Liver (tissue), 9 donors: ENCODE data around the gene PSD. TPM values are rescaled to one million over a fixed set of nuclear protein-coding genes. Genes with fewer than 3 reads are reported as not detected.

Experiments
- DNase-seq: peaks from one replicate; pipeline ENCODE4 v3.0.0-alpha.2; 2017; ENCODE audit warnings: low spot score
- H3K27ac ChIP-seq, 2 donors: one replicate each; pipeline ENCODE4 v1.7.0; 2013; ENCODE audit warnings: inconsistent platforms in 2 of 2, low read length in 2 of 2, control low read depth in 1 of 2, low read depth in 1 of 2, mild to moderate bottlenecking in 1 of 2
- H3K27me3 ChIP-seq, 4 donors: one replicate each; pipeline versions ENCODE4 v1.6.1 to v1.7.0; 2013; ENCODE audit warnings: low read length in 3 of 4, inconsistent platforms in 1 of 4, mild to moderate bottlenecking in 1 of 4, moderate library complexity in 1 of 4; ENCODE audit not compliant: control insufficient read depth in 4 of 4, insufficient read depth in 4 of 4
- H3K36me3 ChIP-seq, 4 donors: one replicate each; pipeline versions ENCODE4 v1.6.1 to v1.7.0; 2013; ENCODE audit warnings: low read length in 3 of 4, mild to moderate bottlenecking in 3 of 4, low read depth in 1 of 4, moderate library complexity in 1 of 4; ENCODE audit not compliant: control insufficient read depth in 4 of 4, insufficient read depth in 3 of 4
- H3K4me1 ChIP-seq, 4 donors: one replicate each; pipeline versions ENCODE4 v1.6.1 to v1.7.0; 2013; ENCODE audit warnings: low read length in 3 of 4, mild to moderate bottlenecking in 3 of 4, moderate library complexity in 1 of 4; ENCODE audit not compliant: control insufficient read depth in 4 of 4, insufficient read depth in 4 of 4
- H3K4me3 ChIP-seq, 3 donors: one replicate each; pipeline versions ENCODE4 v1.6.1 to v1.7.0; 2013; ENCODE audit warnings: low read length in 3 of 3, control low read depth in 1 of 3, low read depth in 1 of 3, mild to moderate bottlenecking in 1 of 3
- H3K9ac ChIP-seq, 2 donors: one replicate each; pipeline ENCODE4 v1.7.0; 2013; ENCODE audit warnings: low read length in 2 of 2, mild to moderate bottlenecking in 2 of 2, moderate library complexity in 2 of 2, control low read depth in 1 of 2, low read depth in 1 of 2
- H3K9me3 ChIP-seq, 4 donors: one replicate each; pipeline versions ENCODE4 v1.6.1 to v1.7.0; 2013; ENCODE audit warnings: low read length in 3 of 4; ENCODE audit not compliant: control insufficient read depth in 4 of 4
- EGR1 ChIP-seq, 2 donors: IDR thresholded peaks; 2 replicates each; pipeline ENCODE4 v1.6.1; 2016 to 2018; ENCODE audit warnings: antibody characterized with exemption in 2 of 2, low read depth in 2 of 2
- FOXA1 ChIP-seq: IDR thresholded peaks from 2 replicates; pipeline ENCODE4 v1.6.1; 2016; ENCODE audit warnings: antibody characterized with exemption
- FOXA2 ChIP-seq: IDR thresholded peaks from 2 replicates; pipeline ENCODE4 v1.6.1; 2016; ENCODE audit warnings: antibody characterized with exemption
- GABPA ChIP-seq, 2 donors: IDR thresholded peaks in 1 of 2; conservative IDR thresholded peaks in 1 of 2; 2 replicates each; pipeline ENCODE4 v1.6.1; 2016; ENCODE audit warnings: antibody characterized with exemption in 2 of 2, mild to moderate bottlenecking in 1 of 2, moderate library complexity in 1 of 2
- HNF4A ChIP-seq, 2 donors: conservative IDR thresholded peaks; 2 replicates each; pipeline ENCODE4 v1.6.1; 2016; ENCODE audit warnings: antibody characterized with exemption in 2 of 2, mild to moderate bottlenecking in 2 of 2
- HNF4G ChIP-seq: IDR thresholded peaks from 2 replicates; pipeline ENCODE4 v1.6.1; 2016; ENCODE audit warnings: antibody characterized with exemption
- JUND ChIP-seq, 2 donors: IDR thresholded peaks; 2 replicates each; pipeline ENCODE4 v1.6.1; 2016; ENCODE audit warnings: antibody characterized with exemption in 2 of 2
- NR2F2 ChIP-seq: IDR thresholded peaks from 2 replicates; pipeline ENCODE4 v1.6.1; 2016; ENCODE audit warnings: antibody characterized with exemption
- RAD21 ChIP-seq, 2 donors: IDR thresholded peaks; 2 replicates each; pipeline ENCODE4 v1.6.1; 2016; ENCODE audit warnings: antibody characterized with exemption in 2 of 2, mild to moderate bottlenecking in 2 of 2
- RXRA ChIP-seq, 2 donors: IDR thresholded peaks; 2 replicates each; pipeline ENCODE4 v1.6.1; 2017 to 2018; ENCODE audit warnings: antibody characterized with exemption in 2 of 2, mild to moderate bottlenecking in 1 of 2
- SP1 ChIP-seq: IDR thresholded peaks from 2 replicates; pipeline ENCODE4 v1.6.1; 2018; ENCODE audit warnings: antibody characterized with exemption, mild to moderate bottlenecking
- TAF1 ChIP-seq: conservative IDR thresholded peaks from 2 replicates; pipeline ENCODE4 v1.6.1; 2016; ENCODE audit warnings: antibody characterized with exemption, mild to moderate bottlenecking
- YY1 ChIP-seq: IDR thresholded peaks from 2 replicates; pipeline ENCODE4 v1.6.1; 2016; ENCODE audit warnings: antibody characterized with exemption, mild to moderate bottlenecking
- WGBS: extraction: QIAGEN DNeasy Blood & Tissue Kit; methylation state at CpG from one replicate; pipeline ENCODE4 v1.1.7; 2013; 5-methylcytosine and 5-hydroxymethylcytosine counted together
- polyA plus RNA-seq, 2 donors: library from polyadenylated mRNA; stranded (reverse) in 1 of 2; unstranded in 1 of 2; fragments of 200-250 nt in 1 of 2; fragments of >200 nt in 1 of 2; fragmentation: Nextera tagmentation in 1 of 2; extraction: Ambion mirVana in 1 of 2; gene quantifications; one replicate each; pipeline versions ENCODE4 v1.2.1 to v1.2.3, GENCODE V29; 2013 to 2015
- total RNA-seq, 2 donors: library from RNA; depleted of rRNA; stranded (reverse); fragments of >200 nt; gene quantifications; one replicate each; pipeline ENCODE4 v1.2.3, GENCODE V29; 2014
- TF ChIP-seq, protein P1 (sequence below): IDR thresholded peaks from 2 replicates; pipeline ENCODE4 v1.6.1; 2016; ENCODE audit warnings: antibody characterized with exemption
- TF ChIP-seq, protein P2 (sequence below): fragments of 150-350 bp; IDR thresholded peaks from 2 replicates; pipeline ENCODE4 v1.5.1; 2017; ENCODE audit warnings: improper control_type of control experiment, low read depth, low read length; ENCODE audit not compliant: missing input control
- TF ChIP-seq, protein P3 (sequence below): IDR thresholded peaks from 2 replicates; pipeline ENCODE4 v1.6.1; 2016; ENCODE audit warnings: antibody characterized with exemption, mild to moderate bottlenecking
- TF ChIP-seq, protein P4 (sequence below): IDR thresholded peaks from 2 replicates; pipeline ENCODE4 v1.6.1; 2016; ENCODE audit warnings: antibody characterized with exemption
- TF ChIP-seq, protein P5 (sequence below): IDR thresholded peaks from 2 replicates; pipeline ENCODE4 v1.6.1; 2016; ENCODE audit warnings: antibody characterized with exemption
- donor health status: healthy.
- donor health status: healthy.
- donor health status: healthy.
- donor health status: healthy.
- donor health status: healthy.

PSD gene
- total and polyA plus RNA-seq, 4 donors: 0.56 to 1.3 (median 0.71) TPM

DNA sequence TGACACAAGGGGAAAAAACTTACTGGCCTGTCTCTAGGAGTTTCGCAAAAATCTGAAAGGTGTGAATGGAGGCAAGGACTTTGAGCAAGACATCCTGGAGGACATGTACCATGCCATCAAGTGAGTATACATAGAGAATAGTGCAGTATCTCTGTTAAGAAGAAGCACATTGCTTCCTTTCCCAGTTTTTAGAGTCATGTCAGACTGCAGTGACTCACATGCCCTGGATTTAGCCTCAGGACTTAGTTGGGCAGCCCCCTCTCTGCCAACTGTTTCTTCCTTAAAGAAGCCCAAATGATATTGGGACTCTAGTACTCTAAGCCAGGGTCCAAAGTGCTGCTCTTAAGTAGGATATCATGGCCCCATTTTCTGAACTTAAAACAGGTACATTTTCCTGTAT is 51.1 kb downstream of the PSD start:
- H3K4me1 ChIP-seq: no peaks in the 10 kb centered on the region
- no peak overlapping the region for H3K27ac ChIP-seq
- no peak for DNase-seq
- no peak overlapping the region for H3K4me3 ChIP-seq
- no peaks in the 10 kb centered on the region for H3K27me3 ChIP-seq
- no peak for TF ChIP-seq FOXA1
- TF ChIP-seq HNF4A (conservative IDR thresholded peaks at IDR 0.05): no peak
- no peak for TF ChIP-seq SP1
- TF ChIP-seq, protein P1, sequence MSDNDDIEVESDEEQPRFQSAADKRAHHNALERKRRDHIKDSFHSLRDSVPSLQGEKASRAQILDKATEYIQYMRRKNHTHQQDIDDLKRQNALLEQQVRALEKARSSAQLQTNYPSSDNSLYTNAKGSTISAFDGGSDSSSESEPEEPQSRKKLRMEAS: no peak
- no peak overlapping the region for H3K9ac ChIP-seq
- peaks cover 30 to 86% (median 78%) of the 10 kb centered on the region in 4 donors for H3K36me3 ChIP-seq
- WGBS: 100% methylated on average over 1 of the region's 1 CpG
- no peaks in the 10 kb centered on the region for H3K9me3 ChIP-seq

DNA sequence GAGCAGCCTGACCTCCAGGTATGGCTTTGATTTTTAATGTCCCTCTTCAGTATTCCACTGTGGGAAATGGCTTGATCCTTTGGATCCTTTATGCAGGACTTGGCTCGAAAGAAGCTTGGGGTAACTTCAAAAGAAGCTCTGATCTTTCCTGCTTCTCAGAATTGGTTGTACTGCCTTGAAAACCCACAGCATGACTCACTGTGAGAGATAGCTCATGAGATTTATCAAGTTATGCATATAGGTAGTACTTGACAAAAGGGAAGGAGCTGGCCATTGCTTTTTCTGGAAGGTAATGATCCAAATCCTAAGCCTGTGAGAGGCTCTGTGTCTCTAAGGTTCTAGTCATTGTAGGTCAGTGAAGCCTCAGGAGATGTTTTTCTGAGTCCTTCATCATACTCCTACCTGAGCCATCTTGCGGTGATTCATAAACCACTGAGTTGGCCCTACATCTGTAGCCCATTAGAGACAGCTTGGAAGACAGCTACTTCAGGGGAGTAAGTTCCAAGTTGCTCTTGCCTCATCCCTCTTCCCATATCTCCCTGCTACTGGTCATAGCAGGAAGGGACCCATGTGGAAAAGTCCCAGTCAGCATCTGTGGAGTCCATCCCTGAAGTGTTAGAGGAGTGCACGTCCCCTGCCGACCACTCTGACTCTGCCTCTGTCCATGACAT is 59.7 kb downstream of the PSD start:
- no peak overlapping the region for H3K9ac ChIP-seq
- H3K4me3 ChIP-seq: no peak overlapping the region
- TF ChIP-seq SP1 (no peak), TAF1 (no peak), RAD21 (IDR thresholded peaks at IDR 0.05) (no peak), FOXA2 (no peak), YY1 (no peak), HNF4A (conservative IDR thresholded peaks at IDR 0.05) (no peak), FOXA1 (no peak), EGR1 (IDR thresholded peaks at IDR 0.05; ENCODE audit: low read depth in 2 of 2) (no peak), HNF4G (no peak), GABPA (IDR thresholded peaks at IDR 0.05 in 1 of 2, conservative IDR thresholded peaks at IDR 0.05 in 1 of 2) (no peak), NR2F2 (no peak), RXRA (IDR thresholded peaks at IDR 0.05) (no peak), JUND (IDR thresholded peaks at IDR 0.05) (no peak)
- TF ChIP-seq, protein P2, sequence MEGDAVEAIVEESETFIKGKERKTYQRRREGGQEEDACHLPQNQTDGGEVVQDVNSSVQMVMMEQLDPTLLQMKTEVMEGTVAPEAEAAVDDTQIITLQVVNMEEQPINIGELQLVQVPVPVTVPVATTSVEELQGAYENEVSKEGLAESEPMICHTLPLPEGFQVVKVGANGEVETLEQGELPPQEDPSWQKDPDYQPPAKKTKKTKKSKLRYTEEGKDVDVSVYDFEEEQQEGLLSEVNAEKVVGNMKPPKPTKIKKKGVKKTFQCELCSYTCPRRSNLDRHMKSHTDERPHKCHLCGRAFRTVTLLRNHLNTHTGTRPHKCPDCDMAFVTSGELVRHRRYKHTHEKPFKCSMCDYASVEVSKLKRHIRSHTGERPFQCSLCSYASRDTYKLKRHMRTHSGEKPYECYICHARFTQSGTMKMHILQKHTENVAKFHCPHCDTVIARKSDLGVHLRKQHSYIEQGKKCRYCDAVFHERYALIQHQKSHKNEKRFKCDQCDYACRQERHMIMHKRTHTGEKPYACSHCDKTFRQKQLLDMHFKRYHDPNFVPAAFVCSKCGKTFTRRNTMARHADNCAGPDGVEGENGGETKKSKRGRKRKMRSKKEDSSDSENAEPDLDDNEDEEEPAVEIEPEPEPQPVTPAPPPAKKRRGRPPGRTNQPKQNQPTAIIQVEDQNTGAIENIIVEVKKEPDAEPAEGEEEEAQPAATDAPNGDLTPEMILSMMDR: no peak
- TF ChIP-seq, protein P3, sequence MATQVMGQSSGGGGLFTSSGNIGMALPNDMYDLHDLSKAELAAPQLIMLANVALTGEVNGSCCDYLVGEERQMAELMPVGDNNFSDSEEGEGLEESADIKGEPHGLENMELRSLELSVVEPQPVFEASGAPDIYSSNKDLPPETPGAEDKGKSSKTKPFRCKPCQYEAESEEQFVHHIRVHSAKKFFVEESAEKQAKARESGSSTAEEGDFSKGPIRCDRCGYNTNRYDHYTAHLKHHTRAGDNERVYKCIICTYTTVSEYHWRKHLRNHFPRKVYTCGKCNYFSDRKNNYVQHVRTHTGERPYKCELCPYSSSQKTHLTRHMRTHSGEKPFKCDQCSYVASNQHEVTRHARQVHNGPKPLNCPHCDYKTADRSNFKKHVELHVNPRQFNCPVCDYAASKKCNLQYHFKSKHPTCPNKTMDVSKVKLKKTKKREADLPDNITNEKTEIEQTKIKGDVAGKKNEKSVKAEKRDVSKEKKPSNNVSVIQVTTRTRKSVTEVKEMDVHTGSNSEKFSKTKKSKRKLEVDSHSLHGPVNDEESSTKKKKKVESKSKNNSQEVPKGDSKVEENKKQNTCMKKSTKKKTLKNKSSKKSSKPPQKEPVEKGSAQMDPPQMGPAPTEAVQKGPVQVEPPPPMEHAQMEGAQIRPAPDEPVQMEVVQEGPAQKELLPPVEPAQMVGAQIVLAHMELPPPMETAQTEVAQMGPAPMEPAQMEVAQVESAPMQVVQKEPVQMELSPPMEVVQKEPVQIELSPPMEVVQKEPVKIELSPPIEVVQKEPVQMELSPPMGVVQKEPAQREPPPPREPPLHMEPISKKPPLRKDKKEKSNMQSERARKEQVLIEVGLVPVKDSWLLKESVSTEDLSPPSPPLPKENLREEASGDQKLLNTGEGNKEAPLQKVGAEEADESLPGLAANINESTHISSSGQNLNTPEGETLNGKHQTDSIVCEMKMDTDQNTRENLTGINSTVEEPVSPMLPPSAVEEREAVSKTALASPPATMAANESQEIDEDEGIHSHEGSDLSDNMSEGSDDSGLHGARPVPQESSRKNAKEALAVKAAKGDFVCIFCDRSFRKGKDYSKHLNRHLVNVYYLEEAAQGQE: no peak
- TF ChIP-seq, protein P1: no peak
- TF ChIP-seq, protein P4, sequence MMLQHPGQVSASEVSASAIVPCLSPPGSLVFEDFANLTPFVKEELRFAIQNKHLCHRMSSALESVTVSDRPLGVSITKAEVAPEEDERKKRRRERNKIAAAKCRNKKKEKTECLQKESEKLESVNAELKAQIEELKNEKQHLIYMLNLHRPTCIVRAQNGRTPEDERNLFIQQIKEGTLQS: no peak
- TF ChIP-seq, protein P5, sequence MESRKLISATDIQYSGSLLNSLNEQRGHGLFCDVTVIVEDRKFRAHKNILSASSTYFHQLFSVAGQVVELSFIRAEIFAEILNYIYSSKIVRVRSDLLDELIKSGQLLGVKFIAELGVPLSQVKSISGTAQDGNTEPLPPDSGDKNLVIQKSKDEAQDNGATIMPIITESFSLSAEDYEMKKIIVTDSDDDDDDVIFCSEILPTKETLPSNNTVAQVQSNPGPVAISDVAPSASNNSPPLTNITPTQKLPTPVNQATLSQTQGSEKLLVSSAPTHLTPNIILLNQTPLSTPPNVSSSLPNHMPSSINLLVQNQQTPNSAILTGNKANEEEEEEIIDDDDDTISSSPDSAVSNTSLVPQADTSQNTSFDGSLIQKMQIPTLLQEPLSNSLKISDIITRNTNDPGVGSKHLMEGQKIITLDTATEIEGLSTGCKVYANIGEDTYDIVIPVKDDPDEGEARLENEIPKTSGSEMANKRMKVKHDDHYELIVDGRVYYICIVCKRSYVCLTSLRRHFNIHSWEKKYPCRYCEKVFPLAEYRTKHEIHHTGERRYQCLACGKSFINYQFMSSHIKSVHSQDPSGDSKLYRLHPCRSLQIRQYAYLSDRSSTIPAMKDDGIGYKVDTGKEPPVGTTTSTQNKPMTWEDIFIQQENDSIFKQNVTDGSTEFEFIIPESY: no peak
- H3K4me1 ChIP-seq: no peaks in the 10 kb centered on the region
- no peak overlapping the region for H3K27ac ChIP-seq
- DNase-seq: no peak
- no peaks in the 10 kb centered on the region for H3K9me3 ChIP-seq
- WGBS: 96% methylated on average over 4 of the region's 4 CpGs
- no peaks in the 10 kb centered on the region for H3K27me3 ChIP-seq
- H3K36me3 ChIP-seq: peaks cover 23 to 86% (median 72%) of the 10 kb centered on the region in 4 donors
